Stimulated activated CD8-positive, alpha-beta memory T cell treated with anti-CD3 and anti-CD28 coated beads, Interleukin-7, amount 100 ng/mL, for 24 hours (primary cell): ENCODE data around the gene EXTL1.
A peak's percentile ranks its signal among the peaks of the same experiment; 100 is the strongest.

Experiments used
- DNase-seq: peaks from one replicate; pipeline ENCODE4 v3.0.0-alpha.2; 2020; ENCODE audit warnings: low read depth

EXTL1 gene

DNA sequence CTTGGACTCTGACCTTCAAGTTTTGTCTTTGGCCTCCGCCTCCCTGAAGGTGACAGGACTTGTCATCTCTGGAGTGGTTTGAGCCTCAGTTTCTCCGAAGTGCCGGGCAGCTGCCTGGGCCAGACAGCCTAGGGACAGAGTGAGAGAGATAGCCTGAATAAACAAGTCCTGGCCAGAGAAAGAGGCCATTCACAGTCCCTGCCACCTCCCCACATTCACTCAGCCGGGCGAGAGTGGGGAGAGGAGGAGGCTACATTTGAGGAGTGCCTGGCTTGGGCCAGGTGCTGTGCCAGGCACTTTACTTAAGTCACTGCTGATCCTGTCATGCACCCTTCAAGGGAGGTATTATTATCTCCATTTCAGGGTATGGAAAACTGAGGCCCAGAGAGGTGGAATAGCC, 3.5 kb downstream of the EXTL1 start:
- DNase-seq = no peak

DNA sequence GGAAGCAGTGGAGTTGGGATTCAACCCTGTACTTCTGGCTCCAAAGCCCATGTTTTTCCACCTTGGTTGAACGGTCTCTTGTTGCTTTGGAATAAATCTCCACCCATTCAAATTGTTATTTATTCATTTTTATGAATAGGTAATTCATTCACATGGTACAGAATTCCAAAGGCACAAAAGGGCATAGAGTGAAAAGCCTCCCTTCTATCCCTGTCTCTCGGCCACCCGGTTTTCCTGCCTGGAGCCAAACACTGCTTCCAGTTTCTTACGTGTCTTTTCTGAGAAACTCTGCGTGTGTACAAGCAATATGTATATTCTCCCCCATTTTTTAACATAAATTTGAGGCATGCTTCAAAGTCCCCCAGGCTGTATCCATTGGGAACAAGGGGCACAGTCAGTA, 3.9 kb downstream of the EXTL1 start:
- DNase-seq = no peak

- no peak for DNase-seq
These were observed 6.3 kb downstream of the EXTL1 start for GRCh38 chr1:26027716-26028489.

DNA sequence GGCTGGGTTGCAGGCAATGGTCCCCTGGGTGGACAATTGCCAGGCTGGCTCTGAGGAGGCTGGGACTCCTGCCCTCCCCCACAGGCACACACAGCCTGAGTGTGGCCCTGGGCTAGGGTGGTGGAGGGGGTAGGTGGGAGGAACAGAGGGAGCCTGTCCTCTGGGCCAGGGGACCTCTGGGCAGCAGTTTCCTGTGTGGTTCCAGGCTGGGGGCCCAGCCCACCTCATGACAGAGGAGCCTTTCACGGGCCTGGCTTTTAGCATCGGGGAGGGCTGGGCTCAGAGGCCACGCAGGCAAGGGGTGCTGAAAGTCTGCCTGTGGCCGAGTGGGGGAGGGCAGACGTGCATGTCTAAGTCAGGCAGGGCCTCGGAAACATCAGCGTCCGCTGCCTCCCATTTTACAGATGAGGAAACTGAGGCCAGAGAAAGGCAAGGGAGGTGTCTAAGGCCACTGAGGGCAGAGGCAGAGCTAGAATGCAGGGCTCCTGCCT, 7.0 kb downstream of the EXTL1 start:
- DNase-seq = no peak

DNA sequence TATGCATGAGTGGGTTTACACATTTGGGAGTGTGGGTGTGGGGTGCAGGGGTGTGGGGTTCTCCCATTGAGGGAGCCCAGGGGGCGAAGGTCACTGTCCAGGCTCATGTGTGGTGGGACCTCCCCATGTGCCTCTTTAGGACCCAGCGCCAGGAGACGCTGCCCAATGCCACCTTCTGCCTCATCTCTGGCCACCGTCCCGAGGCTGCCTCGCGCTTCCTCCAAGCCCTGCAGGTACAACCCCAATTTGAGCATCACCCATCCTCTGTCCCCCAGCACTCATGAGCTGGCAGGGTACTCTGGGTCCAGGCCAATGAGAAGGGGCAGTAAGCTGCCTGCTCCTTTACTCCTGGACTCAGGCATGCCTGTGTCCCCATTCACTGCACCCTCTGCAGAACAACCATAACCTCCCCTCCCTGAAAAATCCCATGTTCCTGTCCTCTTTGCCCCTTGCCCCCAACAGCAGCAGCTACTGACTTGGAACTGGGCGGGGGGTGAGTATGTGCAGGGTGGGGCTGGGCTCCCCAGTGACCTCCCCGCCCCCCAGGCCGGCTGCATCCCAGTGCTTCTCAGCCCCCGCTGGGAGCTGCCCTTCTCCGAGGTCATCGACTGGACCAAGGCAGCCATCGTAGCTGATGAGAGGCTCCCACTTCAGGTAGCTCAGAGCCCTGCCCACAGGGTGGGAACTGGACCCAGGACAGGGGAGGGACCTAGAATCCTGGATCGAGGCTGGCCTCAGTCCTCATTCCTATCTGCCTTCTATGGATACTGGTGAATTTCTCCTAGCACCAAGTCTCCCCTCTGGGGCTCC, 7.7 kb downstream of the EXTL1 start:
- no peak for DNase-seq

DNA sequence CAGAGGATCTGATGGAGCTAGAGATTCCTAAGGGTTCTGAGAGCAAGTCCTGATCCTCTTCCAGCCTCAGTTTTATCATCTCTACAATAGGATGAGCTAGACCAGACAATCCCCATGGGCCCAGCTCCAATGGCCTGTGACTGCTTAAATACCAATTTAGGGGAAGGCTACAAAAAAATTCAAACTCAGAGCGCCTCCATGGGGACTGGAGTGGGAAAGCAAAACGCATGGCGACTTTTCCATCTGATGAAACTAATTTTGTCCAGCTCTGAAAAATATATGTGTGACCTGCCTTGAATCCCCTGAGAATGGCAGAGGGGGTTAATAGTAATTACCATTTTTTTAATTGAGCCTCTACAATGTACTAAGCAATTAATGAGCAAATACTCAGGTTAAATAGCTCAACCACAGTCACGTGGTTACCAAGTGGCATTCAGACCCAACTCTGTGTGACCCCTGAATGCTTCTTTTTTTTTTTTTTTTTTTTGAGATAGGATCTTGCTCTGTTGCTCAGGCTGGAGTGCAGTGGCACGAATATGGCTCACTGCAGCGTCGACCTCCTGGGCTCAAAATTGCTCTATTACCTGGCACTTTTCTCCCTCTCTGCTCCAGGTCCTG, 8.4 kb downstream of the EXTL1 start:
- DNase-seq = no peak

DNA sequence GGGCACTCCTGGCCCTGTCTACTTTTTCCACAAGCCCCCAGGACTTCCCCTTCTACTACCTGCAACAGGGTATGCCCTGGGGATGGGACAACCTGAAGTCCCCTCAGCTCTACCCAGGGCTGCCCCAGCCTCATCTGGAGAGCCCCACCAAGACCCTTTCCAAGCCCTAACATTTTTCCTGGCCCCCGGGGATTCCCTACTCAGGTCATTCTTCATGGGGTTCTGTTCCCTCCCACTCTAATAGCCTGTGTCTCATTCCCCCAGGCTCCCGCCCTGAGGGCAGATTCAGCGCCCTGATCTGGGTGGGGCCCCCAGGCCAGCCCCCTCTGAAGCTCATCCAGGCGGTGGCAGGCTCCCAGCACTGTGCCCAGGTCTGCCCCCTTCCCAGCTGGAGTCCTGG, 9.6 kb downstream of the EXTL1 start:
- no peak for DNase-seq

DNA sequence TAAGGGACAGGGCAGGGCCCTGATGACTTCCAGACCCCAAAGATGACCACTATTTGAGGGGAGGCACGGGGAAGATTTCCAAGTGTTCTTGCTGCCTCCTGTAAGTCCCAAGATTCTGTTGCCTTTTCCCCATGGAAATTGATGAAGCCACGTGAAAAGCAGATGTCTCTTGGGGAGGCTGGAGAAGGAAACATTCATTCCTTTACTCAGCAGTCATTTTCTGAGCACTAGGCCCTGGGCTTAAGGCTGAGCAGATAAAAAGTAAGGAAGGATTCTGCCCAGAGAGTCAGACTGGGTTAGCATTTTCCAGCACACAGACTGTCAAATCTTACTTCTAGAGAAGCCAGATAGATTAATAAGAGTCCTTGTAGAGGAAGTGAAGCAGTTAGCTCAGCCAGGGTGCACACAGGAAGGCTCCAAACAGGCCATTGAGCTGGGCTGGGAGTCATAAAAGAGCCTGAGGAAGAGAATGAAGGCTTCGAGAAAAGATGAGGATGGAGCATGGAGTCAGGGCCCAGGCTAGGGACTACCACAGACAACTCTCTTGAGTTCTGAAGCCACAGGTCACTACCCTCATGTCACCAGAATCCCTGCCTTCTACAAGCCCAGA, 10.1 kb downstream of the EXTL1 start:
- DNase-seq = no peak

DNA sequence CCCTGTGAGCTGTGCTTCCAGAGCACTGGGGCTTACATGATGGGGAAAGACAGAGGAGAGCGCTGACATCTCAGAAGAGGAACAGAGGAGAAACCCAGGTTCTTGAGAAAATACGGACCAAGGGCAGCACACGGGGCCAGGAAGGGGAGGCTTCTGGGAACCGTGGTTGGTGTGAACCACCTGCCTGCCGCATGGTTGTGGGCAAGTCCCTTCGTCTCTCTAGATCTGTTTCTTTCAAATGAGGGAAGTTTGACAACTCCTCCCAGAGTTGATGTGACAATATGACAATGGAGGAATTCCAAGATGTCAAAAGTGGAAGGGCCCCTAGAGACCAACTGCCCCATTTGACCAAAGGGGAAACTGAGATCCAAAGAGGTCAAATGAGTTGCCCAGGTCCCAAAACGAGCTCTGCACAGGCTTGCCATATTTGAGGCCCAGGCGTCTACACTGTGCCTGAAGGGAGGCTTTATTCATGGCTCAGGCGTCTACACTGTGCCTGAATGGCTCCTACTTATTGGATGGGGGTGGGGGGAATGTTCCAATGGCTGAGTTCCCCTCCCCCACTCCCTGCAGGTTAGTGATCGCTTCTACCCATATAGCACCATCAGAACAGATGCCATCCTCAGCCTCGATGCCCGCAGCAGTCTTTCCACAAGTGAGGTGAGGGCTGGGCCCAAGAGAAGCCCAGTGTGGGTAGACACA, 11.2 kb downstream of the EXTL1 start:
- no peak for DNase-seq

- no peak for DNase-seq
These were observed 13.1 kb downstream of the EXTL1 start for GRCh38 chr1:26034504-26035202.

DNA sequence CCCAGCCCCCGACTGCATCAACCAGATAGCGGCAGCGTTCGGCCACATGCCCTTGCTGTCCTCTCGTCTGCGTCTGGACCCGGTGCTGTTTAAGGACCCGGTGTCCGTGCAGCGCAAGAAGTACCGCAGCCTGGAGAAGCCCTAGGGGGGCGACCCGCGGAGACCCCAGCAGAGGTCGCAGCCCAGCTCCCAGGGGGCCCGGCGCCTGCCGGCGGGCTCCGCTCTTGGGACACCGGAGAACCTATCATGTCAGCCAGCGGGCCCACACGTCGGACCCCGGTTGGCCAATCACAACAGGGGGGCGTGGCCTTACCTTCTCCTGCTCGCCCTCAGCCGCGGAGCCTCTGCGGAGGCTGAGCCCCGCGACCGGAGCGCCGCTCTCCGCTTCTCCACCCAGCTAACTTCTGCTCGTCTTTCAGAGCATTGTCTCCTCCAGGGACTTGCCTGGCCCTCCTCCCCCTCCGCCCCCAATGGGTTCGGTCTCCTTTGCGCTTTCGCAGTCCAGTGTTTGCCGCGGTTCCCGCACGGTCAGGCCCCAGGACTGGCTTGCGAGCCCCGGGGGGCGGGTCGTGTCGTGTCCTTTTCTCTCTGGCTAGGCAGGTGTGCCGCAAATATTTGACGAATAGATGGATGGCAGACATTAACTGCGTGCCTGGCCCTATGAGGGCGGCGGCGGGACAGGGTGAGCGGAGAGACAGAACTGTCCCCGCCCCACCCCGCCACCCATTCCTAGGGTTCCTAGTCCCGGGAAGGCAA, 13.8 kb downstream of the EXTL1 start:
- peak; percentile 84 for DNase-seq

GRCh38 chr1:26035959-26036755, 14.6 kb downstream of the EXTL1 start:
- DNase-seq = peak; percentile 60

DNA sequence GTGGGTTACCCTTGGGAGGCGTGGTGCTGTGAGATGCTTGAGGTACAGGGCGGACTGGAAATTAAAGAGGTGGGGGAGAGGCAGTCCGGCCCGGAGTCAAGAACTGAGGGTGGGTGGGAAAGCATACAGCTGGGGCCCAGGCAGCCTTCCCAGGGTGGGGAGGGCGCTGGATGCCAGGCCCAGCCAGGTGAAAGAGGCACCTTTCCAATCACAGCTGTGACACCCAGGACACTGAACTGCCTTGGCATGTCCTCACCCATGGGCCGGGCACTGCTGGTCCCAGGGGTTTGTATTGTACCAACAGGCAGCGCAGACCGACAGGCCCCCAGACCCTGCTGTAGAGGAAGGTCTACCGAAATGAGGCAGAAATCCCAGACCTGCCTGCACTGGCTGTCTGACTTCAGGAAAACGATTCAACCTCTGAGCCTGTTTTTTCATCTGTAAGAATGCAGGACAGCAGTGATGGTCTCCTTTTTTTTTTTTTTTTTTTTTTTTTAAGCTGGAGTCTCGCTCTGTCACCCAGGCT, 15.2 kb downstream of the EXTL1 start:
- DNase-seq = no peak

GRCh38 chr1:26037904-26038303, 16.3 kb downstream of the EXTL1 start:
- no peak for DNase-seq

DNA sequence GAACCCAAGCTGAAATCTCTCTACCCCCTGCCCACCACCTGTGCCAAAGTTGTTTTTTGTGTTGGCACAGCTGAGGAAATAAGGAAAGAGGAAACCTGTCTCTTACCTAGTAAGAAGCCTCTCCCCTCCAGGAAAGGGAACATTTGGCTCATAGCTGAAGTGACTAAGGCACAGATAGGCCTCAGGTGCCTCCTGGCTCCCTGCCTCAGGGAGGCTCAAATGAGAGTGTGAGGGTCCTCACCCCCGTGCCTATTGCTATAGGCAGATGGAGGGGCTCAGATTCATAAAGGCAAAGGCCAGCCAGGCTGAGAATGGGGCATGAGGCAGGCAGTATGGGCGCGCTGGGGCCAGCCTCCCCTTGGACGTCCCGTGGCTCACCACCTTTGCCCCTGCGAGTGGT, 16.9 kb downstream of the EXTL1 start:
- DNase-seq = no peak

DNA sequence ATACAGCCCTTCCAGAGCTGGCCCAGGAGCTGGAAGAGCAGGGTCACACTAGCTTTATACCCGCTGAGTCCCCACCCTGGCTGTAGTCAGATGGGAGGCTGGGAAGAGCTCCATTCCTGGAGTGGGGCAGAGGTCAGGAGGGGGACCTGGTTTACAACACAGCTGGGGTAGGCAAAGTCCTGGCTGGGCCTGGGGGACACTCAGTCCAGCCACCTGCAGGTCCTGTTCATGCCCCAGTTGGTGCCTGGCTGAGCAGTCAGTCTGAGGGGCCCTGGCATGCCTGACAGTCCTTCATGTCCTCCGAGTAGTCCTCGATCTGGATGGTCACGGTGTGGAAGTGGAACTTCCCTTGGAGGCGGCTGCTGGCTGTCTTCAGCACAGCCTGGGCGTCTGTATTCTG, 17.3 kb downstream of the EXTL1 start:
- no peak for DNase-seq

DNA sequence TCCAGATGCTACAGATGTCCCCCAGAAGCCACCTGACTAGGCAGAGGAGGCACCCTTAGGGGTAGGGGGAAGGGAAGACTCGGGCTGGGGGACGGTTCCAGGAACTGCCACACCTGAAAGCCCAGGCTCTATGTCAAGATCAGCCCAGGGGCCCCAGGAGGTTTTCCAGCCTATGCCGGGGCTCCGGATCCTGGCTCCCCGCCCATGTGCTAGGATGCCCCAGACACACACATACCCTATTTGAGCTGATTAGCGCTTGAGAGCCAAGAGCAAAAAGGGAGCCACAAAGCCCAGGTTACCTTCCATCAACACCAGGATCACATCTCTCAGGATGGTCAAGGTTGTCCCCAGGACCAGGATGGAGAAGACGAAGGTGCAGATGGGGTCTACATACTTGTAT, 19.8 kb downstream of the EXTL1 start:
- no peak for DNase-seq

DNA sequence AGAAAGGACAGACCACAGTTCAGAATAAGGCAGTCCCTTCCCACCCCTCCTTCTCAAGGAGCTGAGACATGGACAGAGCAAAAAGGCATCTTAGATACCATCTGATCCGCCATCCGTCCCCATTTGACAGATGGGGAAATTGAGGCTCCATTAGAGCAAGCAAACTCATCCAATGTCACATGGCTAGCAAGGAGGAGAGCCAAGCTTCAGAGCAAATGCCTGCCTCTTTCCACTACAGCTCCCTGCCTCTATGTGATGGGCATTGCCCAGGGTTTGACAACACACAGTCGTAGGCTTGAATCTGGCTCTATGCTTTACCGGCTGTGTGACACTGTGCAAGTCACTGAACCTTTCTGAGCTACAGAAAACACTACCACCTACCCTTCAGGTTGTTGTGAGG, 20.4 kb downstream of the EXTL1 start:
- DNase-seq = no peak

- DNase-seq = no peak
These were observed 22.2 kb downstream of the EXTL1 start for GRCh38 chr1:26043765-26044164.
